Panc1 (cell line): ENCODE results near the gene TMC5. TPM values are rescaled to one million over a fixed set of nuclear protein-coding genes. Genes with fewer than 3 reads are reported as not detected.

Source experiments
- ATAC-seq: fragments of 200-7000 bp; cut with Tn5 transposase; 2 replicates; pipeline ENCODE4 v1.9.1; 2020; ENCODE audit warnings: mild to moderate bottlenecking, moderate library complexity
- BruUV-seq: library from RNA; stranded (reverse); fragments of 400-500 nt; replicated peaks from 2 replicates; lab custom pipeline; 2021; lab: Mats Ljungman, UMichigan
- CTCF ChIA-PET: fragments of 300-600 bp; sonication (Branson Sonifier 250); formaldehyde crosslinking; loops from one replicate; lab custom pipeline; 2022; ENCODE audit warnings: antibody characterized with exemption; lab: Charles Lee
- POLR2A ChIA-PET: fragments of 300-600 bp; sonication (Branson Sonifier 250); formaldehyde crosslinking; loops from one replicate; lab custom pipeline; 2022; ENCODE audit warnings: antibody characterized with exemption; lab: Charles Lee
- DNase-seq: peaks from one replicate; pipeline ENCODE4 v3.0.0-alpha.2; 2010; ENCODE audit warnings: low read depth, low spot score
- H3K27ac ChIP-seq: 2 replicates; pipeline ENCODE4 v1.5.1; 2011; ENCODE audit warnings: mild to moderate bottlenecking, low read length, inconsistent platforms
- H3K27me3 ChIP-seq: fragments of 200-500 bp; sonication (Bioruptor generic); 2 replicates; pipeline ENCODE4 v1.6.0; 2014; ENCODE audit warnings: low read length, inconsistent platforms; ENCODE audit not compliant: control insufficient read depth, insufficient read depth
- H3K36me3 ChIP-seq: fragments of 200-500 bp; sonication (Bioruptor generic); 2 replicates; pipeline ENCODE4 v1.5.1; 2014; ENCODE audit warnings: inconsistent platforms, mild to moderate bottlenecking, low read length, moderate library complexity; ENCODE audit not compliant: control insufficient read depth, insufficient read depth
- H3K4me1 ChIP-seq: 2 replicates; pipeline ENCODE4 v1.5.1; 2011; ENCODE audit warnings: inconsistent platforms, mild to moderate bottlenecking, low read length, moderate library complexity; ENCODE audit not compliant: control insufficient read depth, insufficient read depth
- H3K4me3 ChIP-seq, 2 experiments: 2 replicates each; pipeline ENCODE4 v1.5.1; 2011 to 2012; ENCODE audit warnings: low read depth in 2 of 2, low read length in 2 of 2, mild to moderate bottlenecking in 2 of 2, inconsistent platforms in 1 of 2, moderate library complexity in 1 of 2
- H3K9me3 ChIP-seq: fragments of 200-500 bp; sonication (Bioruptor generic); 2 replicates; pipeline ENCODE4 v1.5.1; 2014; ENCODE audit warnings: low read depth, mild to moderate bottlenecking, inconsistent platforms, low read length, moderate library complexity; ENCODE audit not compliant: control insufficient read depth, insufficient read depth
- CTCF ChIP-seq: fragments of 450-650 bp; IDR thresholded peaks from 2 replicates; pipeline ENCODE4 v1.5.1; 2017; ENCODE audit warnings: mild to moderate bottlenecking
- POLR2AphosphoS5 ChIP-seq: IDR thresholded peaks from 2 replicates; pipeline ENCODE4 v1.6.1; 2012; ENCODE audit warnings: mild to moderate bottlenecking, low read depth, low read length, moderate library complexity
- REST ChIP-seq, 2 experiments: IDR thresholded peaks; 2 replicates each; pipeline ENCODE4 v1.6.1; 2011 to 2012; ENCODE audit warnings: low read depth in 2 of 2, control low read depth in 1 of 2, low read length in 1 of 2, mild to moderate bottlenecking in 1 of 2, moderate library complexity in 1 of 2; ENCODE audit not compliant: insufficient read depth in 1 of 2
- SIN3A ChIP-seq: IDR thresholded peaks from 2 replicates; pipeline ENCODE4 v1.6.1; 2012; ENCODE audit warnings: low read depth, mild to moderate bottlenecking, low read length, moderate library complexity, borderline replicate concordance; ENCODE audit not compliant: insufficient read depth
- TCF7L2 ChIP-seq: IDR thresholded peaks from 2 replicates; pipeline ENCODE4 v1.6.1; 2011; ENCODE audit warnings: mild to moderate bottlenecking, low read depth, low read length, inconsistent platforms
- in situ Hi-C: cut with HindIII; loops from 2 replicates; pipeline ENCODE4 v1.10.0; 2016; ENCODE audit warnings: low sequenced_read_pairs, low pct_unique_long_range_greater_than_20kb
- intact Hi-C: fragments of 100-400 bp; cut with micrococcal nuclease; formaldehyde crosslinking; loops from one replicate; pipeline ENCODE4 v1.10.0; 2022; ENCODE audit not compliant: unreplicated experiment
- total RNA-seq: library from RNA; stranded (reverse); gene quantifications from one replicate; pipeline ENCODE4 v1.2.1, GENCODE V29; 2021; ENCODE audit not compliant: unreplicated experiment

TMC5 gene
- total RNA-seq, 1 experiment from 2014 or later = 1.4 TPM

GRCh38 chr16:19548144-19548543, 130.5 kb downstream of the TMC5 start:
- POLR2A ChIA-PET = no interaction called here
- intact Hi-C loops = no loop called here

More at GRCh38 chr16:19548144-19548543, 130.5 kb downstream of the TMC5 start:
- DNase-seq (no peak), ATAC-seq (no peak)
- in situ Hi-C loops = loop anchor here (25.0 kb wide), 1 partner anchor 136 kb away; the partner anchor contains the start of gene TMC5
- Histone ChIP-seq H3K27ac (no peak overlapping the region), H3K9me3 (no peaks in the 10 kb centered on the region), H3K4me3 (no peak overlapping the region), H3K36me3 (peaks cover 54% of the 10 kb centered on the region), H3K4me1 (no peaks in the 10 kb centered on the region), H3K27me3 (no peaks in the 10 kb centered on the region)
- CTCF ChIA-PET = no interaction called here
- TF ChIP-seq POLR2AphosphoS5 (no peak), REST (IDR thresholded peaks at IDR 0.05; ENCODE audit: insufficient read depth in 1 of 2, low read depth in 2 of 2, low read length in 1 of 2) (no peak), CTCF (no peak), SIN3A (no peak), TCF7L2 (no peak)
- BruUV-seq = no TSS peak

Other genes with a start within 250 kb of the TMC5 start
- gene SYT17, start 249.6 kb upstream of the TMC5 start, total RNA-seq = 5.4 TPM
- not detected for gene CLEC19A, start 132.2 kb upstream of the TMC5 start, total RNA-seq
- gene GDE1, start 104.2 kb downstream of the TMC5 start, total RNA-seq = 135 TPM
- gene CCP110, start 106.1 kb downstream of the TMC5 start, total RNA-seq = 31.8 TPM
- 124 TPM for gene VPS35L, start 137.8 kb downstream of the TMC5 start, total RNA-seq